ENCODE results near the gene ATP6V0C. TPM values are rescaled to one million over a fixed set of nuclear protein-coding genes. Genes with fewer than 3 reads are reported as not detected.

ATP6V0C gene
- total and polyA plus RNA-seq, 2 of the 13 experiments (the other 11 are each of a cell fraction or from before 2014, with no cell fraction given) = 10.4 to 20.1 TPM

DNA sequence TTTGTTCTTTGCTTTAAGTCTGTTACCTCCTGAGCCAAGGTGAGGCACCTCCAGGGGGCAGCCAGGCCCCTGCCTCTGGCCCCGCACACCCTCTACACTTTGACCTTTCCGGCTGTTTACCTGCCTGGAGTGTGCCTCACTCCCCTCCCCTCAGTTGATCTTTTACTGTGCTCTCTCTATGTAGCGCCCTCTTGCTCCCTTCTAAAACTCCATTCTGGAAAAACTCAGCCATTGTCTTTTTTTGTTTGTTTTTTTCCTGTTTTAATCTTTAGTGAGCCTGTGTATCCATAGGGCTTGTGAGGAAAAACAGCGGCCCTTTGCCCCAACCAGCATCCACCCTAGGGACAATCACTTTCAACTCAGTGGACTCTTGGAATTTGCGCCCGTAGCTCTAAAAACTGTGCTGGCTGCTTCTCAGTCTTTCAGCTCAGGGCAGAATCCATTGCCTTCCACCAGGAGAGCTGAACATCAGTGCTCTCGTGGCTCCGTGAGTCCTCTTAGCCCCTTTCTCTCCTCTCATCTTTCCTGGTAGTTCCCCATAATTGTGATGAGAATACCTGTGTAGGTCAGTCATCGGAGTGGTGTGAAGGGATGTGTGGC, 10.7 kb downstream of the ATP6V0C start (continued):
- TF ChIP-seq SOX13 (IDR thresholded peaks at IDR 0.05) = peak; percentile 93
- TF ChIP-seq SOX13 (CRISPR knock-in tag; conservative IDR thresholded peaks at IDR 0.05 in 1 of 2, IDR thresholded peaks at IDR 0.05 in 1 of 2) = peak in 1 of 2 experiments; percentile 98; a peak in 2 of 4 replicates
- TF ChIP-seq ZNF614 (CRISPR knock-in tag; IDR thresholded peaks at IDR 0.05; ENCODE audit: borderline replicate concordance) = 0 out of 2 replicates have a peak, but pooled peaks have one; percentile 15
- TF ChIP-seq, protein P1, sequence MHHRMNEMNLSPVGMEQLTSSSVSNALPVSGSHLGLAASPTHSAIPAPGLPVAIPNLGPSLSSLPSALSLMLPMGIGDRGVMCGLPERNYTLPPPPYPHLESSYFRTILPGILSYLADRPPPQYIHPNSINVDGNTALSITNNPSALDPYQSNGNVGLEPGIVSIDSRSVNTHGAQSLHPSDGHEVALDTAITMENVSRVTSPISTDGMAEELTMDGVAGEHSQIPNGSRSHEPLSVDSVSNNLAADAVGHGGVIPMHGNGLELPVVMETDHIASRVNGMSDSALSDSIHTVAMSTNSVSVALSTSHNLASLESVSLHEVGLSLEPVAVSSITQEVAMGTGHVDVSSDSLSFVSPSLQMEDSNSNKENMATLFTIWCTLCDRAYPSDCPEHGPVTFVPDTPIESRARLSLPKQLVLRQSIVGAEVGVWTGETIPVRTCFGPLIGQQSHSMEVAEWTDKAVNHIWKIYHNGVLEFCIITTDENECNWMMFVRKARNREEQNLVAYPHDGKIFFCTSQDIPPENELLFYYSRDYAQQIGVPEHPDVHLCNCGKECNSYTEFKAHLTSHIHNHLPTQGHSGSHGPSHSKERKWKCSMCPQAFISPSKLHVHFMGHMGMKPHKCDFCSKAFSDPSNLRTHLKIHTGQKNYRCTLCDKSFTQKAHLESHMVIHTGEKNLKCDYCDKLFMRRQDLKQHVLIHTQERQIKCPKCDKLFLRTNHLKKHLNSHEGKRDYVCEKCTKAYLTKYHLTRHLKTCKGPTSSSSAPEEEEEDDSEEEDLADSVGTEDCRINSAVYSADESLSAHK (CRISPR knock-in tag; IDR thresholded peaks at IDR 0.05; ENCODE audit: borderline replicate concordance) = no peak
- TF ChIP-seq TEAD2 (CRISPR knock-in tag; IDR thresholded peaks at IDR 0.05) = no peak
- TF ChIP-seq, protein P2, sequence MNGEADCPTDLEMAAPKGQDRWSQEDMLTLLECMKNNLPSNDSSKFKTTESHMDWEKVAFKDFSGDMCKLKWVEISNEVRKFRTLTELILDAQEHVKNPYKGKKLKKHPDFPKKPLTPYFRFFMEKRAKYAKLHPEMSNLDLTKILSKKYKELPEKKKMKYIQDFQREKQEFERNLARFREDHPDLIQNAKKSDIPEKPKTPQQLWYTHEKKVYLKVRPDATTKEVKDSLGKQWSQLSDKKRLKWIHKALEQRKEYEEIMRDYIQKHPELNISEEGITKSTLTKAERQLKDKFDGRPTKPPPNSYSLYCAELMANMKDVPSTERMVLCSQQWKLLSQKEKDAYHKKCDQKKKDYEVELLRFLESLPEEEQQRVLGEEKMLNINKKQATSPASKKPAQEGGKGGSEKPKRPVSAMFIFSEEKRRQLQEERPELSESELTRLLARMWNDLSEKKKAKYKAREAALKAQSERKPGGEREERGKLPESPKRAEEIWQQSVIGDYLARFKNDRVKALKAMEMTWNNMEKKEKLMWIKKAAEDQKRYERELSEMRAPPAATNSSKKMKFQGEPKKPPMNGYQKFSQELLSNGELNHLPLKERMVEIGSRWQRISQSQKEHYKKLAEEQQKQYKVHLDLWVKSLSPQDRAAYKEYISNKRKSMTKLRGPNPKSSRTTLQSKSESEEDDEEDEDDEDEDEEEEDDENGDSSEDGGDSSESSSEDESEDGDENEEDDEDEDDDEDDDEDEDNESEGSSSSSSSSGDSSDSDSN (CRISPR knock-in tag; IDR thresholded peaks at IDR 0.05) = peak; percentile 56
- TF ChIP-seq FOXA1 (IDR thresholded peaks at IDR 0.05) = 0 out of 2 replicates have a peak, but pooled peaks have one; percentile 15
- TF ChIP-seq FOXA1 (CRISPR knock-in tag; IDR thresholded peaks at IDR 0.05) = peak; percentile 94
- TF ChIP-seq, protein P3, sequence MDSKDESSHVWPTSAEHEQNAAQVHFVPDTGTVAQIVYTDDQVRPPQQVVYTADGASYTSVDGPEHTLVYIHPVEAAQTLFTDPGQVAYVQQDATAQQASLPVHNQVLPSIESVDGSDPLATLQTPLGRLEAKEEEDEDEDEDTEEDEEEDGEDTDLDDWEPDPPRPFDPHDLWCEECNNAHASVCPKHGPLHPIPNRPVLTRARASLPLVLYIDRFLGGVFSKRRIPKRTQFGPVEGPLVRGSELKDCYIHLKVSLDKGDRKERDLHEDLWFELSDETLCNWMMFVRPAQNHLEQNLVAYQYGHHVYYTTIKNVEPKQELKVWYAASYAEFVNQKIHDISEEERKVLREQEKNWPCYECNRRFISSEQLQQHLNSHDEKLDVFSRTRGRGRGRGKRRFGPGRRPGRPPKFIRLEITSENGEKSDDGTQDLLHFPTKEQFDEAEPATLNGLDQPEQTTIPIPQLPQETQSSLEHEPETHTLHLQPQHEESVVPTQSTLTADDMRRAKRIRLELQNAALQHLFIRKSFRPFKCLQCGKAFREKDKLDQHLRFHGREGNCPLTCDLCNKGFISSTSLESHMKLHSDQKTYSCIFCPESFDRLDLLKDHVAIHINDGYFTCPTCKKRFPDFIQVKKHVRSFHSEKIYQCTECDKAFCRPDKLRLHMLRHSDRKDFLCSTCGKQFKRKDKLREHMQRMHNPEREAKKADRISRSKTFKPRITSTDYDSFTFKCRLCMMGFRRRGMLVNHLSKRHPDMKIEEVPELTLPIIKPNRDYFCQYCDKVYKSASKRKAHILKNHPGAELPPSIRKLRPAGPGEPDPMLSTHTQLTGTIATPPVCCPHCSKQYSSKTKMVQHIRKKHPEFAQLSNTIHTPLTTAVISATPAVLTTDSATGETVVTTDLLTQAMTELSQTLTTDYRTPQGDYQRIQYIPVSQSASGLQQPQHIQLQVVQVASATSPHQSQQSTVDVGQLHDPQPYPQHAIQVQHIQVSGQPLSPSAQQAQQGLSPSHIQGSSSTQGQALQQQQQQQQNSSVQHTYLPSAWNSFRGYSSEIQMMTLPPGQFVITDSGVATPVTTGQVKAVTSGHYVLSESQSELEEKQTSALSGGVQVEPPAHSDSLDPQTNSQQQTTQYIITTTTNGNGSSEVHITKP (CRISPR knock-in tag; IDR thresholded peaks at IDR 0.05; ENCODE audit: low read depth) = peak; percentile 87; the same call in 1 of the 2 replicates
- TF ChIP-seq HMG20B (CRISPR knock-in tag; conservative IDR thresholded peaks at IDR 0.05) = peak; percentile 62; the same call in 1 of the 2 replicates
- no peak for TF ChIP-seq ZNF234 (CRISPR knock-in tag; conservative IDR thresholded peaks at IDR 0.05)
- TF ChIP-seq HNF4G (IDR thresholded peaks at IDR 0.05; ENCODE audit: borderline replicate concordance, low read depth, low read length) = peak; percentile 89
- TF ChIP-seq HNF4G (CRISPR knock-in tag; IDR thresholded peaks at IDR 0.05; ENCODE audit: borderline replicate concordance, low read depth) = peak; percentile 78; the same call in 1 of the 2 replicates
- TF ChIP-seq, protein P4, sequence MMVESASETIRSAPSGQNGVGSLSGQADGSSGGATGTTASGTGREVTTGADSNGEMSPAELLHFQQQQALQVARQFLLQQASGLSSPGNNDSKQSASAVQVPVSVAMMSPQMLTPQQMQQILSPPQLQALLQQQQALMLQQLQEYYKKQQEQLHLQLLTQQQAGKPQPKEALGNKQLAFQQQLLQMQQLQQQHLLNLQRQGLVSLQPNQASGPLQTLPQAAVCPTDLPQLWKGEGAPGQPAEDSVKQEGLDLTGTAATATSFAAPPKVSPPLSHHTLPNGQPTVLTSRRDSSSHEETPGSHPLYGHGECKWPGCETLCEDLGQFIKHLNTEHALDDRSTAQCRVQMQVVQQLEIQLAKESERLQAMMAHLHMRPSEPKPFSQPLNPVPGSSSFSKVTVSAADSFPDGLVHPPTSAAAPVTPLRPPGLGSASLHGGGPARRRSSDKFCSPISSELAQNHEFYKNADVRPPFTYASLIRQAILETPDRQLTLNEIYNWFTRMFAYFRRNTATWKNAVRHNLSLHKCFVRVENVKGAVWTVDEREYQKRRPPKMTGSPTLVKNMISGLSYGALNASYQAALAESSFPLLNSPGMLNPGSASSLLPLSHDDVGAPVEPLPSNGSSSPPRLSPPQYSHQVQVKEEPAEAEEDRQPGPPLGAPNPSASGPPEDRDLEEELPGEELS (CRISPR knock-in tag; IDR thresholded peaks at IDR 0.05) = peak; percentile 97
- TF ChIP-seq, protein P5, sequence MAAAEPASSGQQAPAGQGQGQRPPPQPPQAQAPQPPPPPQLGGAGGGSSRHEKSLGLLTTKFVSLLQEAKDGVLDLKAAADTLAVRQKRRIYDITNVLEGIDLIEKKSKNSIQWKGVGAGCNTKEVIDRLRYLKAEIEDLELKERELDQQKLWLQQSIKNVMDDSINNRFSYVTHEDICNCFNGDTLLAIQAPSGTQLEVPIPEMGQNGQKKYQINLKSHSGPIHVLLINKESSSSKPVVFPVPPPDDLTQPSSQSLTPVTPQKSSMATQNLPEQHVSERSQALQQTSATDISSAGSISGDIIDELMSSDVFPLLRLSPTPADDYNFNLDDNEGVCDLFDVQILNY (CRISPR knock-in tag; conservative IDR thresholded peaks at IDR 0.05) = no peak
- TF ChIP-seq ZNF878 (CRISPR knock-in tag; IDR thresholded peaks at IDR 0.05) = peak; percentile 76; the same call in 1 of the 2 replicates
- TF ChIP-seq ZNF564 (CRISPR knock-in tag; IDR thresholded peaks at IDR 0.05) = no peak; the same call in 1 of the 2 replicates
